ENCODE results near the gene RNF215.

Gene RNF215

GRCh38 chr22:30385942-30386341 lies 1.3 kb downstream of the RNF215 start:
- TF ChIP-seq CTCF (conservative IDR thresholded peaks at IDR 0.05; ENCODE audit: control insufficient read depth, insufficient read depth, low read depth, low read length): no peak
- DNase-seq (ENCODE audit: low read depth): no peak
- no peak overlapping the region for H3K4me3 ChIP-seq (ENCODE audit: control insufficient read depth, low read depth, low read length)

- no peak for DNase-seq (ENCODE audit: low read depth)
- TF ChIP-seq CTCF (conservative IDR thresholded peaks at IDR 0.05; ENCODE audit: control insufficient read depth, insufficient read depth, low read depth, low read length): no peak
- no peak overlapping the region for H3K4me3 ChIP-seq (ENCODE audit: control insufficient read depth, low read depth, low read length)
Measured at GRCh38 chr22:30383061-30383460, 4.2 kb downstream of the RNF215 start.

- no peak for DNase-seq (ENCODE audit: low read depth)
- no peak for TF ChIP-seq CTCF (conservative IDR thresholded peaks at IDR 0.05; ENCODE audit: control insufficient read depth, insufficient read depth, low read depth, low read length)
- H3K4me3 ChIP-seq (ENCODE audit: control insufficient read depth, low read depth, low read length): no peak overlapping the region
Measured at GRCh38 chr22:30382340-30382739, 4.9 kb downstream of the RNF215 start.

GRCh38 chr22:30381264-30381663 lies 5.9 kb downstream of the RNF215 start:
- H3K4me3 ChIP-seq (ENCODE audit: control insufficient read depth, low read depth, low read length): no peak overlapping the region
- DNase-seq (ENCODE audit: low read depth): no peak
- TF ChIP-seq CTCF (conservative IDR thresholded peaks at IDR 0.05; ENCODE audit: control insufficient read depth, insufficient read depth, low read depth, low read length): no peak

- no peak overlapping the region for H3K4me3 ChIP-seq (ENCODE audit: control insufficient read depth, low read depth, low read length)
- DNase-seq (ENCODE audit: low read depth): no peak
- no peak for TF ChIP-seq CTCF (conservative IDR thresholded peaks at IDR 0.05; ENCODE audit: control insufficient read depth, insufficient read depth, low read depth, low read length)
Measured at GRCh38 chr22:30380011-30380410, 7.2 kb downstream of the RNF215 start.

- no peak for DNase-seq (ENCODE audit: low read depth)
- no peak overlapping the region for H3K4me3 ChIP-seq (ENCODE audit: control insufficient read depth, low read depth, low read length)
- TF ChIP-seq CTCF (conservative IDR thresholded peaks at IDR 0.05; ENCODE audit: control insufficient read depth, insufficient read depth, low read depth, low read length): no peak
Measured at GRCh38 chr22:30375312-30375849, 11.8 kb downstream of the RNF215 start.

Data from fibroblast of mammary gland (primary cell).